Activated CD4-positive, alpha-beta T cell treated with anti-CD3 and anti-CD28 coated beads, Interleukin-2, amount 50 U/mL, for 48 hours (primary cell): Measurements from ENCODE around the gene CNBD2.
"Not testable (repeated sequence)": the region's sequence is repeated elsewhere in the genome, so short reads cannot be mapped to it uniquely, and the experiment has no call there.

Experiments used
- DNase-seq, 2 experiments: peaks; one replicate each; pipeline ENCODE4 v3.0.0-alpha.2; 2020

CNBD2 gene

GRCh38 chr20:35967979-35968640 lies at the start of gene CNBD2:
TSS of gene CNBD2 (plus strand) at chr20:35968590. CDS start at chr20:35968763, 173 bp downstream.
- no peak for DNase-seq

DNA sequence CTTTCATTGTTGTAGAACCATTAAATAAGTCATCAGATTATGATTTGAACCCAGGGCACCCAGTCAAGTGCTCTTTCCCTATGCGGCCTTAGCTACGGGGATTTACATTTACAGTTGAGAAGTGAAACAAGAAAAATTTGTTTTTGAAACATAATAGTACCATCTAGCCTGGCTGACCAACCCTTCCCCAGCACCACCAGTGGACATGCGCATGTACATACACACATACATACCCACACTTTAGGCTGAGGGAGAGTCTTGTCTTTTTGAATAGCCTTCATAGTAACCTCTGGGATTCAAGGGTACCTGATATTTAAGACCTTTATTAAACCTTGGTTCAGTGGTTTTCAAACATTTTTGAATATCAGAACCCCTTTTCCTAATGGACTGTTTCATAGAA lies 47.9 kb upstream of the CNBD2 start:
- no peak for DNase-seq

DNA sequence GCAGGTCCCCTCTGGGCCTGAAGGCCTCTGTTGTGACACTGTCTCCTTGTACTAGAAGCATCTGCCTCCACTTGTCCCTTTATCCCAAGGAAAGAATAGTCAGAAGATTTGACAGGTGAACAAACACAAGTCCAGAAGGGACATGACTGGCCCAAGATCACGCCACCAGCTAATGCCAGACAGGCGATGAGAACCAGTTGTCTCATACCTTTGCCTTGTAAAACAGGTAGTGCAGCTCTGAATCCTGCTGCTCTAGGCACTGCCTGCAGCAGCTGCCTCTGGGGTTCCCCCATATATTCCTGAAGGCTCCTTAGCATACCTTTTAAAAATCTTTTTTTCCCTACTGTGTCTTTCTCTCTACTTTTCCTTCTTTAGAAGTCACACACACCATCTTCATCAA lies 39.1 kb upstream of the CNBD2 start:
- DNase-seq = no peak

DNA sequence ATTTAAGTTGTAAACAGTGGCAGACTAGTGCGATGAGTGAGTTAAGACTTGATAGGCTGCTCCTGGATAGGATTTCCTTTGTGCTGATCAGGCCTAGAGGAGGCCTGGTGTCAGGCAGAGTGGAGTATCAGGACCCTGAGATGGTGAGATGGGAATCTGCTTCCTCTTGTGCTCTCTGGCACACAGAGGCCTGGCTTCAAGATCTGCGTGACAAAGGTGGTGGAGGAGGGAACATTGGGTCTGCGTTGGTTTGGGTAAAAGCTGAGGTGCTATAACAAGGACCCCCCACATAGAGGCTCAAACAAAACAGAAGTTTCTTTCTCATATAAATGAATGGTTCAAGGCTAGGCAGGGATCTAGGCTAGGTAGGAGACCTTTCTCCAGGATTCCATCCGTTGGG lies 34.3 kb upstream of the CNBD2 start:
- no peak for DNase-seq

DNA sequence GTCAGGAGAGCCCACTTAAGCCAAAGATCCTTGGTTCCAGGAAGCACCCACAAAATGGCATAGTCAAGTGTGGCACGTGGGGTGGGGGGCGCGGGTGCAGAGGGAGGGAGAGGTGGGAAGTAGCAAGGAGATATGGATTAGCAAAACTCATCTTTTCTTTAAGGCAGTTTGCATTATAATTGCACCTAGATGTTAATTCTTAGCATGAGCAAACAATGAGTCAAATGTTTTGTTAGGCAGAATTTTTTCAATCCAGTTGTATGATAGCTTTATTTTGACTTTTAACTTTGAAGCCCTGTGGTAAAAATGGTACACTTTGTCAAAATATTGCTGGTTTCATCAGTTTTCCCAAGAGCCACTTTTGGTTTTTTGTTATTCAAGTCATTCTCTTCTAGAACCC lies 29.1 kb upstream of the CNBD2 start:
- no peak for DNase-seq

DNA sequence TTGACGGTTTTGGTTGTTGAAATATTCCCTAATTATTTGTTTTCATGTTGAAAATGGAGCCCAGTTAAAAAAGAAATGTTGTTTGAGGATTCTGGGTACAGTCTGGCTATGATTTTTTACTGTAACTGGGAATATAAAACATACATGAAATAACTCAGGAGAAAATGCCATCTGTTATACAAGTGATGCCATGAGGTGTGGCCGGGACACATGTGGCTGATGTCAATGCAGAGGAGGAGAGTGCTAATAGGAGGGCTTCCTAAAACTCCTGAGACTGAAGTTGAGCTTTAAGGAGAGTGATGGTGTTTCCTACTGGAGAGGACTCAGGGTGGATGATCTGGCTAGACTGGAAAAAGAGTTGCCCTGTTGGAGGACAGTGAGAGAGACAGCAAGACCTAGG lies 26.8 kb upstream of the CNBD2 start:
- DNase-seq = no peak

- no peak for DNase-seq
Measured at GRCh38 chr20:35942243-35942642, 26.1 kb upstream of the CNBD2 start.

- peak in 1 of 2 experiments; percentile 19 for DNase-seq
Measured at GRCh38 chr20:35947489-35947888, 20.9 kb upstream of the CNBD2 start.

GRCh38 chr20:35947907-35948306 lies 20.5 kb upstream of the CNBD2 start:
- no peak for DNase-seq

- no peak for DNase-seq
Measured at GRCh38 chr20:35950093-35950492, 18.3 kb upstream of the CNBD2 start.

DNA sequence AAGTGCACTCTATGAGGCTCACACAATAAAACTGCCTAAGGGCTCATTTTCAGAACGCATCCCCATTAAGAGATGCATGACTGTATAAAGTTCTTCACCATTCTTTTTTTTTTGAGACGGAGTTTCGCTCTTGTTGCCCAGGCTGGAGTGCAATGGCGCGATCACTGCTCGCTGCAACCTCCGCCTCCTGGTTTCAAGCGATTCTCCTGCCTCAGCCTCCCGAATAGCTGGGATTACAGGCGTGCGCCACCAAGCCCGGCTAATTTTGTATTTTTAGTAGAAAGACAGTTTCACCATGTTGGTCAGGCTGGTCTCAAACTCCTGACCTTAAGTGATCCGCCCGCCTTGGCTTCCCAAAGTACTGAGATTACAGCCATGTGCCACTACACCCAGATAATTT lies 16.3 kb upstream of the CNBD2 start:
- not testable (repeated sequence) for DNase-seq

GRCh38 chr20:35952480-35953386 lies 15.7 kb upstream of the CNBD2 start:
- peak; percentile 7 to 11 for DNase-seq

- DNase-seq = peak; percentile 64 to 69
Measured at GRCh38 chr20:35953387-35954199, 14.8 kb upstream of the CNBD2 start.

DNA sequence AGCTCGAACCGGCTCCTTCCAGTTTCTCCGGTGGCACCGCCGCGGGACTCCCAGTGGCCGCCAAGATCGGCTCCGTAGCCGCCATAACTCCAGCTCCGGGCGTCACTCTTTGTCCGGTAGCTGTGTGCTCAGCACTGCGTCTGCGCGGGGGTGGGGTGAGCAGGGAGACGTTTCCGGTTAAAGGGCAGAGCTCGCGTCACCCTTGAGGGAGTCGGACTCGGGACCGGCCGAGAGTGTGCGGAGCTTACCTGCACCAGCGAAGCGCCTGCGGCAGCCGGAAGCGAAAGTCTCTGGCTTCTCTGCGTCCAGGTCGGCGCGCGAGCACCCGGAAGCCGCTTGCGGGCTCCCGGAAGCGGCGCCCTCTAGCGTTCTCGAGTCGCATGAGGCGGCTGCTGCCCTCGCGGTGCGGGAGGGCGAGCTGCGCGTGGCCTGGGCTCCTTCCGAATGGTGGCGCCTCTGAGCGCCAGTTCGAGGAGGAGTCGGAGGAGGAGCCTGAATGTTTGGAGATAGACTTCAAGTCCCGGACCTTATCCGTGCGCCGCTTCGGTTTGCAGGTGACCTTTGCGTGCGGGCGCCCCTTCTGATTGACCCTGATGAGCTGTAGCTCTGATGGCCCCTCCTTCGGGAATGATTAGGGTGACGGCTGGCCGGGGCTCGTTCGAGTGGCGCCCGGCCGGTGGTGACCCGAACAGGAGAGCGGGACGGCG lies 14.0 kb upstream of the CNBD2 start, which contains the start of gene SCAND1:
TSS of gene SCAND1 (minus strand) at position 303 of the 707 bp plus-strand sequence. CDS start at position 85, 218 bp downstream.
- peak; percentile 96 to 97 for DNase-seq

DNA sequence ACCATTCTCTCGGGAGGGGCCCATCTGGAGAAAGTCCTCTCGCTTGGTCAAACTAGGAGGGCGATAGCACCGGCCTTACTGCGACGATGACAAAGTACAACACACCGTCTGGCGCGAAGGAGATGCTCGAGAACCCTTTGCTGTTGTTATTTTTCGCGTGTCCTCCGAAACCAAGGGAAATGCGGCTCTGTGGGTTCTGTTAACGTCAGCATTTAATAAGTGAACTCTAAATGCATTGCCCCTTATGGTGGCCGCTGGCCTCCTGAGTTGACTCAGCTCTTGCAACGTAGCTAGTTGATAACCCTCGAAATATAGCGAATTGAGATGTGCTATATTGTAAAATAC lies 13.5 kb upstream of the CNBD2 start:
- DNase-seq = no peak

- no peak for DNase-seq
Measured at GRCh38 chr20:35956616-35957015, 11.8 kb upstream of the CNBD2 start.

- not testable (repeated sequence) for DNase-seq
Measured at GRCh38 chr20:35959291-35959690, 9.1 kb upstream of the CNBD2 start.

- DNase-seq = no peak
Measured at GRCh38 chr20:35963878-35964277, 4.5 kb upstream of the CNBD2 start.

- no peak for DNase-seq
Measured at GRCh38 chr20:35968930-35969329, 540 bp downstream of the CNBD2 start.

- no peak for DNase-seq
Measured at GRCh38 chr20:35971981-35972380, 3.6 kb downstream of the CNBD2 start.

DNA sequence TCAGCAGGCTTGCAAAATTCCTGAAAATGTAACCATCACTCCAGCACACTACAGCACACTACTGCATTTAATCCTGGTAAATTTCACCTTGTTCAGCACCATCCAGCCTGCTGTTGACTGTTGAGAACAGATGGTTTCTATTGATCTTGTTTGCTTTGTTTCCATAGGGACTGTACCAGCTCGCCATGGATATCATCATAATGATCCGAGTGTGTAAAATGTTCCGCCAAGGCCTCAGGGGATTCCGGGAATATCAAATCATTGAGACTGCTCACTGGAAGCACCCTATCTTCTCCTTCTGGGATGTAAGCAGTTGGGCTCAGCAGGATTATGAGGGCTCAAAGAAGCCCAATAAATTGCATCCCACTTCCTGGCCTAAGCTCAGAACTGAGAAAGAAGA lies 4.1 kb downstream of the CNBD2 start:
- no peak for DNase-seq

- no peak for DNase-seq
Measured at GRCh38 chr20:35974256-35974655, 5.9 kb downstream of the CNBD2 start.
